ENCODE results near the gene ZCRB1.

ZCRB1 gene

DNA sequence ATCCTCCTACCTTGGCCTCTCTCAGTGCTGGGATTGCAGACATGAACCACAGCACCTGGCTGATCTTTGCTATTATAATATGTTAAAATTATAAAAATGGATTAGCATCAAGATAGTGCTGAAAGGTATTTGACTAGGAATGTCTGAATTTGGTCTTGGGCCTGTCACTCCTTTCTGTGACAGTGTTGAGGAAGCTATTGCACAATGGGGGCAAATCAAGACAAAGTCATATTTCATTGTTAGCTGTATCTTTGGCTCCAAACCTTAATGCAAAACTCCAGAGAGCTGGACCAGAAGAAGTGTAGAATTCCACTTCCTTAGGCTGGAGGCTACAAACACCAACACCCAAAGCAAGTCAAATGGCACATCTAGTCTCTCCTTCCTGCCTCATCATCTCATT, 42.2 kb downstream of the ZCRB1 start:
- H3K9me3 ChIP-seq (ENCODE audit: control insufficient read depth, low read length), result no peaks in the 10 kb centered on the region
- no peaks in the 10 kb centered on the region for H3K36me3 ChIP-seq (ENCODE audit: control insufficient read depth, insufficient read depth, low read length)
- H3K4me1 ChIP-seq (ENCODE audit: control insufficient read depth, insufficient read depth, low read length, poor library complexity, severe bottlenecking), result no peaks in the 10 kb centered on the region
- H3K27ac ChIP-seq (ENCODE audit: insufficient read depth, low read length, poor library complexity, severe bottlenecking), result no peak overlapping the region
- no peak overlapping the region for H3K4me3 ChIP-seq (ENCODE audit: insufficient read depth, low read depth, low read length, poor library complexity, severe bottlenecking)
- no peak for DNase-seq
- H3K27me3 ChIP-seq (replicated peaks; ENCODE audit: control insufficient read depth, insufficient read depth, low read length, poor library complexity, severe bottlenecking), result no peaks in the 10 kb centered on the region

DNA sequence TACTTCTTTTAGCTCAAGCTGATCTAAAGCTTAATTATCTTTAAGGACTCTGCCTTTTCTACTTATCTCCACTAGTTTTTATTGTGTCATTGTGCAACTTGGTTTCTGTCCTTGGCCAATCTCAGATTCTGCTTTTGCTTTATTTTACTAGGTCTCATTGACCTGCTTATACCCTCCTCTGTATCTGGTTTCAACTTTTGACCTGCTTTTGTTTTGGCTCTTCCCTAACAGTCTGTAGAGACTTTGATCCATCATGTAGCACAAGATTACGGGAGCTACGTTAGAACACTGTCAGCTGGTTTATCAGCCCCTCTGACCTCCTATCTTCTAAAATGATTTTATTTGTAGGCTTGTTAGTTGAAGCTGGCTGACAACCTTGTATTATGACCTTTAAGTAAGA, 43.6 kb downstream of the ZCRB1 start:
- no peaks in the 10 kb centered on the region for H3K36me3 ChIP-seq (ENCODE audit: control insufficient read depth, insufficient read depth, low read length)
- no peak for DNase-seq
- no peaks in the 10 kb centered on the region for H3K27me3 ChIP-seq (replicated peaks; ENCODE audit: control insufficient read depth, insufficient read depth, low read length, poor library complexity, severe bottlenecking)
- H3K9me3 ChIP-seq (ENCODE audit: control insufficient read depth, low read length), result no peaks in the 10 kb centered on the region
- H3K4me1 ChIP-seq (ENCODE audit: control insufficient read depth, insufficient read depth, low read length, poor library complexity, severe bottlenecking), result no peaks in the 10 kb centered on the region
- H3K27ac ChIP-seq (ENCODE audit: insufficient read depth, low read length, poor library complexity, severe bottlenecking), result no peak overlapping the region
- no peak overlapping the region for H3K4me3 ChIP-seq (ENCODE audit: insufficient read depth, low read depth, low read length, poor library complexity, severe bottlenecking)

DNA sequence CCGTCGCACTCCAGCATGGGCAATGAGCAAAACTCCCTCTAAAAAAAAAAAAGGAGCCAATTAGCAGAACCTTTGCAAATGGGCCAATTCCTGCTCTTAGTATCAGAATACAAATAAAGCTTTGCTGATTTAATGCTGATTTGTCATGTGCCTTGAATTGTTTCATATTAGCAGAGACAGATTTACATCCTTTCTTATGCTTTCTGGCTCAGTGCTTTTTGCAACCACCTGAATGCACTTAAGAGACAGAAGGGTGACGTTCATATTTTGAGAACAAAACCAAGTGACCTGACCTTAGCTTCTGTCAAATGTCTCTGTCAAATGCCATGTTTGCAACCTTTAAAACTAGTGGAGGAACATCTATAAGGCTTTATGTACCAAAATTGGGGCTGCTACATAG, 44.0 kb downstream of the ZCRB1 start:
- no peak for DNase-seq
- no peak overlapping the region for H3K27ac ChIP-seq (ENCODE audit: insufficient read depth, low read length, poor library complexity, severe bottlenecking)
- no peak overlapping the region for H3K4me3 ChIP-seq (ENCODE audit: insufficient read depth, low read depth, low read length, poor library complexity, severe bottlenecking)
- no peaks in the 10 kb centered on the region for H3K27me3 ChIP-seq (replicated peaks; ENCODE audit: control insufficient read depth, insufficient read depth, low read length, poor library complexity, severe bottlenecking)
- H3K9me3 ChIP-seq (ENCODE audit: control insufficient read depth, low read length), result no peaks in the 10 kb centered on the region
- no peaks in the 10 kb centered on the region for H3K4me1 ChIP-seq (ENCODE audit: control insufficient read depth, insufficient read depth, low read length, poor library complexity, severe bottlenecking)
- H3K36me3 ChIP-seq (ENCODE audit: control insufficient read depth, insufficient read depth, low read length), result no peaks in the 10 kb centered on the region

DNA sequence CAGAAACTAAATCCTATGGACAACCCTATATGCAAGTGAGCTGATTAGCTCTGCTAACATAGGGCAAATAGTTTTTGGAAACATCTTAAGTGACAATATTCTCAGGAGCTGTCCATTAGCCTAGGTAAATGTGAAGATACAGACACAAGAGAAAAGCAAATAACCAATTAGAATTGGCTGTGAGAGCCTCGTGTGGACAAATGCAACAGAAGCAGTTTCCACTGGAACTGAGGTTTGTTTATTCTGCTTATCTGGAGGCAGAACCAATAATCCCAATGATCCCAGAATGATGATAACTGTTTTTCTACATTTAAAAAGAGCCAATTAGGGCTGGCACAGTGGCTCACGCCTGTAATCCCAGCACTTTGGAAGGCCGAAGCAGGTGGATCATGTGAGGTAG, 44.6 kb downstream of the ZCRB1 start:
- H3K4me3 ChIP-seq (ENCODE audit: insufficient read depth, low read depth, low read length, poor library complexity, severe bottlenecking), result no peak overlapping the region

DNA sequence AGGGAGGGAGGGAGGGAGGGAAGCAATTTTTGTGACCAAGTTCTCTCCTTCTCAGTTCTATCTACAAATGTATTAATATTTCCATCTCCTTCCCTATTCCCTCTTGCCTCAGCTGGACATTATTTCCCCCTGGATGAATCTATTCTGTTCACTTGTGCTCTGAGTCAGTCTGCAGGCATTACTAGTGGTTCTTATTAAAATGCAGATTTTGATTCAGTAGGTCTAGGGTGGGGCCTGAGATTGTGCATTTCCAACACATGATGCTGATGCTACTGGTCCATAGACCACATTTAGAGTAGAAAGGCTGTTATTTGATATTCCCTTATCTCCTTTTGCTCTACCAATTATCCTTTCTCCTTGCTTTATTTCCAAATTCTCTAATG, 47.8 kb downstream of the ZCRB1 start:
- no peak overlapping the region for H3K27ac ChIP-seq (ENCODE audit: insufficient read depth, low read length, poor library complexity, severe bottlenecking)
- H3K36me3 ChIP-seq (ENCODE audit: control insufficient read depth, insufficient read depth, low read length), result no peaks in the 10 kb centered on the region
- no peaks in the 10 kb centered on the region for H3K9me3 ChIP-seq (ENCODE audit: control insufficient read depth, low read length)
- DNase-seq, result no peak
- no peaks in the 10 kb centered on the region for H3K4me1 ChIP-seq (ENCODE audit: control insufficient read depth, insufficient read depth, low read length, poor library complexity, severe bottlenecking)
- H3K27me3 ChIP-seq (replicated peaks; ENCODE audit: control insufficient read depth, insufficient read depth, low read length, poor library complexity, severe bottlenecking), result no peaks in the 10 kb centered on the region
- H3K4me3 ChIP-seq (ENCODE audit: insufficient read depth, low read depth, low read length, poor library complexity, severe bottlenecking), result no peak overlapping the region

More for the DNA sequence above, 44.6 kb downstream of the ZCRB1 start:
- H3K27ac ChIP-seq (ENCODE audit: insufficient read depth, low read length, poor library complexity, severe bottlenecking), result no peak overlapping the region
- no peaks in the 10 kb centered on the region for H3K27me3 ChIP-seq (replicated peaks; ENCODE audit: control insufficient read depth, insufficient read depth, low read length, poor library complexity, severe bottlenecking)
- no peaks in the 10 kb centered on the region for H3K36me3 ChIP-seq (ENCODE audit: control insufficient read depth, insufficient read depth, low read length)
- no peak for DNase-seq
- H3K9me3 ChIP-seq (ENCODE audit: control insufficient read depth, low read length), result no peaks in the 10 kb centered on the region
- H3K4me1 ChIP-seq (ENCODE audit: control insufficient read depth, insufficient read depth, low read length, poor library complexity, severe bottlenecking), result no peaks in the 10 kb centered on the region

DNA sequence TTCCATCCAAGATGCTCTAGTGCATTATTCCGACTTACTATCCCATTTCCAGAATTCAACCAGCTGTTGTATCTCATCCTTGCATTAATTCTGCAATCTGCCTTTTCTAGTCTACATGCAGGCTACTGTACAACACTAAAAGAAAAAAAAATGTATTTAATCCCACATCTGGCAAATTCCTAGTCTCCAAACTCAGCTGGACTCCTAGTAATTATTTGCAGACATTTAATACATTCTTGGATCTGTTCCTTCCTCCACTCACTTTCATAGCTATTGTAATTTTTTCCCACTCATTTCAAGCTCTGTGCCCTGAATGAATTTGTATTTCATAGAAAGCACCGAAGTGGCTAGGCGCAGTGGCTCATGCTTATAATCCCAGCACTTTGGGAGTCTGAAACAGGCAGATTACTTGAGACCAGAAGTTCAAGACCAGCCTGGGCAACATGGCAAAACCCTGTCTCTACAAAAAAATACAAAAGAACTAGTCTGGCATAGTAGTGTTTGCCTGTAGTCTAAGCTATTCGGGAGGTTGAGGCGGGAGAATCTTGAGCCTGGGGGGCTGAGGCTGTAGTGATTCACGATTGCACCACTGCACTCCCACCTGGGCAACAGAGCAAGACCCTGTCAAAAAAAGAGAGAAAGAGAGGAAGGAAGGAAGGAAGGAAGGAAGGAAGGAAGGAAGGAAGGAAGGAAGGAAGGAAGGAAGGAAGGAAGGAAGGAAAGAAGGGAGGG, 48.3 kb downstream of the ZCRB1 start:
- no peak overlapping the region for H3K4me3 ChIP-seq (ENCODE audit: insufficient read depth, low read depth, low read length, poor library complexity, severe bottlenecking)
- DNase-seq, result no peak
- H3K27ac ChIP-seq (ENCODE audit: insufficient read depth, low read length, poor library complexity, severe bottlenecking), result no peak overlapping the region
- no peaks in the 10 kb centered on the region for H3K4me1 ChIP-seq (ENCODE audit: control insufficient read depth, insufficient read depth, low read length, poor library complexity, severe bottlenecking)
- H3K27me3 ChIP-seq (replicated peaks; ENCODE audit: control insufficient read depth, insufficient read depth, low read length, poor library complexity, severe bottlenecking), result no peaks in the 10 kb centered on the region
- H3K36me3 ChIP-seq (ENCODE audit: control insufficient read depth, insufficient read depth, low read length), result no peaks in the 10 kb centered on the region
- H3K9me3 ChIP-seq (ENCODE audit: control insufficient read depth, low read length), result no peaks in the 10 kb centered on the region

DNA sequence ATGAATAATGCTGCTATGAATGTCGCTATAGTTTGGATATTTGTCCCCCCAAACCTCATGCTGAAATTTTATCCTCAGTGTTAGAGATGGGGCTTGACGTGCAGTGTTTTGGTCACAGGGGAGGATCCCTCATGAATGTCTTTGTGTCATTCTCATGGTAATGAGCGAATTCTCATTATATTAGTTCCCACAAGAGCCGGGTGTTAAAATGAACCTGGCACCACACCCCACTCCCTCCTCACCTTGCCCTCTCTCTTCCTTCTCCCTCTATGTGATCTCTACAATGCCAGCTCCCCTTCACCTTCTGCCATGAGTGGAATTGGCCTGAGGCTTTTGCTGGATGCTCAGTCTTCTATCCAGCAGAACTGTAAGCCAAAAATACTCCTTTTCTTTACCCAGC, 50.4 kb downstream of the ZCRB1 start:
- Histone ChIP-seq H3K36me3 (ENCODE audit: control insufficient read depth, insufficient read depth, low read length) (no peaks in the 10 kb centered on the region), H3K4me1 (ENCODE audit: control insufficient read depth, insufficient read depth, low read length, poor library complexity, severe bottlenecking) (no peaks in the 10 kb centered on the region), H3K4me3 (ENCODE audit: insufficient read depth, low read depth, low read length, poor library complexity, severe bottlenecking) (no peak overlapping the region), H3K9me3 (ENCODE audit: control insufficient read depth, low read length) (no peaks in the 10 kb centered on the region), H3K27ac (ENCODE audit: insufficient read depth, low read length, poor library complexity, severe bottlenecking) (no peak overlapping the region), H3K27me3 (replicated peaks; ENCODE audit: control insufficient read depth, insufficient read depth, low read length, poor library complexity, severe bottlenecking) (no peaks in the 10 kb centered on the region)
- no peak for DNase-seq

DNA sequence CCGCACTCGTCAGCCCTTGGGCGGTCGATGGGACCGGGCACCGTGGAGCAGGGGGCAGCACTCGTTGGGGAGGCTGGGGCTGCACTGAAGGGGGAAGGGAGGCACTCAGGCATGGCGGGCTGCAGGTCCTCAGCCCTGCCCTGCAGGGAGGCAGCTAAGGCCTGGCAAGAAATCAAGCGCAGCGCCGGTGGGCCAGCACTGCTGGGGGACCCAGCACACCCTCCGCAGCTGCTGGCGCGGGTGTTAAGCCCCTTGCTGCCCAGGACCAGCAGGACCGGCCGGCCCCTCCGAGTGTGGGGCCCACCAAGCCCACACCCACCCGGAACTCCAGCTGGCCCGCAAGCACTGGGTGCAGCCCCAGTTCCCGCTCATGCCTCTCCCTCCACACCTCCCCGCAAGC, 52.2 kb downstream of the ZCRB1 start:
- DNase-seq, result no peak
- Histone ChIP-seq H3K36me3 (ENCODE audit: control insufficient read depth, insufficient read depth, low read length) (no peaks in the 10 kb centered on the region), H3K9me3 (ENCODE audit: control insufficient read depth, low read length) (no peaks in the 10 kb centered on the region), H3K4me3 (ENCODE audit: insufficient read depth, low read depth, low read length, poor library complexity, severe bottlenecking) (no peak overlapping the region), H3K4me1 (ENCODE audit: control insufficient read depth, insufficient read depth, low read length, poor library complexity, severe bottlenecking) (no peaks in the 10 kb centered on the region), H3K27ac (ENCODE audit: insufficient read depth, low read length, poor library complexity, severe bottlenecking) (no peak overlapping the region), H3K27me3 (replicated peaks; ENCODE audit: control insufficient read depth, insufficient read depth, low read length, poor library complexity, severe bottlenecking) (no peaks in the 10 kb centered on the region)

DNA sequence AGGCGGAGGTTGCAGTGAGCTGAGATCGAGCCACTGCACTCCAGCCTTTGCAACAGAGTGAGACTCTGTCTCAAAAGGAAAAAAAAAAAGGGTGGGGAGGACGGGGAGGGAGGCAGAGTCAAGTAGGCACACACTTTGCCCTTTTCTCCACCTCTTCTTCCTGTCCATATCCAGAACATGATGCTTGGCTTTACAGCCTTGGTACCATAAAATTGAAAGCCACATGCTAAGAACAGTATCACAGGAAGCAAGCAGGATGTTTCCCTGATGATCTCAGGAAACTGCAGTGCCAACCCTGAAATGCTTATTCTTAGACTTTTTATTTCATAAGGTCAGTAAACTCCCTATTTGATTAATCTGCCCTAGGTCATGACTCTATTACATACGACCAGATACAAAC, 55.3 kb downstream of the ZCRB1 start:
- DNase-seq, result no peak
- Histone ChIP-seq H3K36me3 (ENCODE audit: control insufficient read depth, insufficient read depth, low read length) (no peaks in the 10 kb centered on the region), H3K4me1 (ENCODE audit: control insufficient read depth, insufficient read depth, low read length, poor library complexity, severe bottlenecking) (no peaks in the 10 kb centered on the region), H3K4me3 (ENCODE audit: insufficient read depth, low read depth, low read length, poor library complexity, severe bottlenecking) (no peak overlapping the region), H3K9me3 (ENCODE audit: control insufficient read depth, low read length) (no peaks in the 10 kb centered on the region), H3K27me3 (replicated peaks; ENCODE audit: control insufficient read depth, insufficient read depth, low read length, poor library complexity, severe bottlenecking) (no peaks in the 10 kb centered on the region), H3K27ac (ENCODE audit: insufficient read depth, low read length, poor library complexity, severe bottlenecking) (no peak overlapping the region)

DNA sequence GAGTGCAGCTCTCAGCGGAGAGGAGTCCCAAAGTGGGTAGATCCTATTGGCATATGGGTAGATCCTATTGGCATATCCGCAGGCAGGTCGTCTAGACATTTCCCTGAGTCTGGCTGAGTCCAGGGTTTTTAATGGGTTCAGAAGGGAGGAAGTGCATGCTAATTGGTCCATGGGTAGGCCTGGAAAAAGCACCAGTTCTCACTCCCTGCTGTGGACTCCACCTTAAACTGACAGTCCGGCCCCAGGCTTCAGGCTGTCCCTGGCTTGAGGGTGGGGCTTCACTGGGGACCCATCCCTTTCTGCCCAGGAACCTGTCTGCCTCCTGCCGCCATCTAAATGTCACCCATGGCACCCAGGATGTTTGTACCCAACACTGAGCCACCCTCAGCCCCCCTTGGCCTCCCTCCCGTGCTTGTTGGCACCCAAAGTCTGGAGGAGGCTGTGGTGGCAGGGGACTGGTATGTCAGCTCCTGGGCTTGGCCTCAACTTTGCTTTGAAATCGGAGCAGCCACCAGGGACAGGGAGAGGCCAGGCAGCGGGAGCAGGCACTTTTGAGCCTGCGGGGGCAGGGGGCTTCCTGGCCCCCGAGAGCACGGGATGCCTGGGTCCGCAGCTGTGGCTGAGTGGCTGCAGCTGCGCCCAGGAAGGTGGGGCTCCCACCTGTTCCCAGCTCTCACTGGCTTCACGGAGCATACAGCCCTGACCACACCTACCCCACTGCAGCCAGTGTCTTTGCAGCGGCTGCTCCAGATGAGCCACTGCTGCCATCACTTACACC, 58.3 kb downstream of the ZCRB1 start:
- no peaks in the 10 kb centered on the region for H3K4me1 ChIP-seq (ENCODE audit: control insufficient read depth, insufficient read depth, low read length, poor library complexity, severe bottlenecking)
- DNase-seq, result no peak
- H3K9me3 ChIP-seq (ENCODE audit: control insufficient read depth, low read length), result no peaks in the 10 kb centered on the region
- no peaks in the 10 kb centered on the region for H3K36me3 ChIP-seq (ENCODE audit: control insufficient read depth, insufficient read depth, low read length)
- H3K4me3 ChIP-seq (ENCODE audit: insufficient read depth, low read depth, low read length, poor library complexity, severe bottlenecking), result no peak overlapping the region
- H3K27me3 ChIP-seq (replicated peaks; ENCODE audit: control insufficient read depth, insufficient read depth, low read length, poor library complexity, severe bottlenecking), result no peaks in the 10 kb centered on the region
- H3K27ac ChIP-seq (ENCODE audit: insufficient read depth, low read length, poor library complexity, severe bottlenecking), result no peak overlapping the region

Data from effector memory CD4-positive, alpha-beta T cell (primary cell).